Lung microvascular endothelial cell (primary cell): Measurements from ENCODE around the gene BBOF1. TPM values are rescaled to one million over a fixed set of nuclear protein-coding genes. Genes with fewer than 3 reads are reported as not detected.

Source experiments
- DNase-seq, 2 donors: peaks; one replicate each; pipeline versions ENCODE4 v3.0.0 to v3.0.0-alpha.2; 2010; ENCODE audit warnings: low read depth in 2 of 2
- total RNA-seq: library from RNA; depleted of rRNA; stranded (reverse); fragments of >200 nt; gene quantifications from 2 replicates; pipeline ENCODE4 v1.2.1, GENCODE V29; 2014

Gene BBOF1
- total RNA-seq, 1 donor from 2014 or later: 0.40 TPM

- DNase-seq: no peak
Measured at GRCh38 chr14:74029136-74029535, 10.0 kb downstream of the BBOF1 start.

GRCh38 chr14:74034572-74034971 is 15.4 kb downstream of the BBOF1 start:
- DNase-seq: no peak

DNA sequence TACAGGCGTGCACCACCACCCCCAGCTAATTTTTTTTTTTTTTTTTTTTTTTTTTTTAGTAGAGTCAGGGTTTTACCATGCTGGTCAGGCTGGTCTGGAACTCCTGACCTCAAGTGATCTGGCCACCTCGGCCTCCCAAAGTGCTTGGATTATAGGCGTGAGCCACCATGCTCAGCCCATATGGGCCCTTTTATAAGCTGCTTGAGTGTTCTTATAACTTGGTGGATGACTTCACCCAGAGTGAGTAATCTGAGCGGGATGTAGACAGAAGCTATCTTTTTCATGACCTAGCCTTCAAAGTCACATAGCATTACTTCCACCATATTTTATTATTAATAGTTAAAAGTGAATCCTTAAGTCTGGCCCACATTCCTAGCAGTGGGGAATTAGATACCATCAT is 16.4 kb downstream of the BBOF1 start:
- DNase-seq: peak in 1 of 2 donors; percentile 23

- DNase-seq: peak; percentile 66 to 68
Measured at GRCh38 chr14:74038020-74038859, 19.1 kb downstream of the BBOF1 start.

DNA sequence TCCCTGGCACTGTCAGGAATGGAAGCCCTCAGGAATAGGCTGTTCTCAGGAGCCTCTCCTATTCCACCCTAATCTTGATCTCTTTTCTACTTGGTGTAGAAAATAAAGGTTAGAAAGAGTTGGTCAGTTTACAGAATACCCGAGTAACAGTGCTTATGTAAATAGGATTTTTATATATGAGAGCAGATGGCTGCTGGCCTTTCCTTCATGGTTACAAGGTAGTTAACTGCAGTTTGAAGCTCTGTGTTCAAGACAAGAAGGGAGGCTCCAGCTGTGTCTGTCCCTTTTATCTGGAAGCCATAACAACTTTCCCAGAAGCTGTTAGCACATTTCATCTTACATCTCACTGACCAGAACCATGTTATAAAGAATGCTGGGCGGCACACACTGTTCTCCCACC is 23.1 kb downstream of the BBOF1 start:
- no peak for DNase-seq

DNA sequence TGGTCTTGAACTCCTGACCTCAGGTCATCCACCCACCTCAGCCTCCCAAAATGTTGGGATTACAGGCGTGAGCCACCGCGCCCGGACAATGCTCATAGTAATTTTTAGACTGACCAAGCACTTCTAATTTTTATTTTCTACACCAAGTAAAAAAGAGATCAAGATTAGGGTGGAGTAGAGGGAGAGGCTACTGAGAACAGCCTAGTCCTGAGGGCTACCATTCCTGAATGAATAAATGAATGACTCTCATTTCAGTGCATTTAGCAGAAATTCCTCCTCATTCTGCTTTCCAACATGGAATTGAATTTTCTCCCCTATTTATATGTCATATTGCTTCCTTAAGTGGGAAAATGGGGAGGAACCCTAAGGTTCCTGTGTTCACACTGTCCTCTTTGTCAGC is 26.4 kb downstream of the BBOF1 start:
- no peak for DNase-seq

GRCh38 chr14:74048281-74048680 is 29.1 kb downstream of the BBOF1 start:
- DNase-seq: no peak

GRCh38 chr14:74049876-74050495 is 30.8 kb downstream of the BBOF1 start:
- no peak for DNase-seq

DNA sequence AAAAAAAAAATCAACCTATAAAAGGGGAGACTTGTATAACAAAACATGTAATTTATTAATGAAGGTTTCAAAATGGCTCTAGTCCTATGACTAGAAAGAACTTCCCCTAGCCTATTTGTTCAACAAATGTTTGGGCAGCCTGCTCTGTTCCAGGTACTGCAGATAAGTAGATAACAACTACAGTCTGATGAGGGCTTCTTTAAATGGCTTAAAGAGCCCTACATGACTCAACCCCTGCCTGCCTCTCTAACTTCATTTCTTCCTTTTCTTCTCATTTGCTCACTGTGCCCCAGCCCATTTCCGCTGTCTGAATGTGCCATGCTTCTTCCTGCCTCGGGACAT is 43.6 kb downstream of the BBOF1 start:
- no peak for DNase-seq

- peak in 1 of 2 donors; percentile 29 for DNase-seq
Measured at GRCh38 chr14:74064426-74064825, 45.3 kb downstream of the BBOF1 start.

GRCh38 chr14:74064883-74065282 is 45.7 kb downstream of the BBOF1 start:
- peak in 1 of 2 donors; percentile 44 for DNase-seq

GRCh38 chr14:74065746-74066575 is 46.8 kb downstream of the BBOF1 start:
- DNase-seq: peak in 1 of 2 donors; percentile 63

- no peak for DNase-seq
Measured at GRCh38 chr14:74077401-74077800, 58.3 kb downstream of the BBOF1 start.

- peak; percentile 22 to 46 for DNase-seq
Measured at GRCh38 chr14:74080820-74081460, 61.8 kb downstream of the BBOF1 start.

GRCh38 chr14:74081491-74081890 is 62.3 kb downstream of the BBOF1 start:
- DNase-seq: peak in 1 of 2 donors; percentile 2

DNA sequence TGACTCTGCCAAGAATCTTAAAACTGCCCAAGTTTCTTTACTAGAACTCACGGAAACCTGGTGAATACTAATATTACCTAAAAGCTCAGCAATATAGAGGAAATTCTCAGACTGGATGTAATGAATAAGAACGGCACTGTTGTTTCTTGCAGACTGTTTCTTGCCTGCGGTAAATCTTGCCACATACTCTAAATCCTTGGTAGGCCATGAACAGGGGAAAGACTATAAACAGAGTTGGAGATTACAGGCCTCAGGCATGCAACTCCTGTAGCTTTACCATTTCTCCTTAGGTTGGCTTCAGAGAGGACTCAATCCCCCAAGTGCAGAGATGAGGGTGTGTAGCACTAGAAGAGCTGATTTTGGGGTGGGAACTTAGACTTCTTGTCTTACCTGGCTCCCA is 64.0 kb downstream of the BBOF1 start:
- DNase-seq: no peak

- DNase-seq: no peak
Measured at GRCh38 chr14:74083784-74084276, 64.7 kb downstream of the BBOF1 start.

GRCh38 chr14:74084277-74085046 is 65.3 kb downstream of the BBOF1 start, which contains the start of the genes ALDH6A1 and LIN52:
Gene ALDH6A1, minus strand, starts transcription at chr14:74084453. Its CDS starts 59 bp downstream, at chr14:74084394.
Gene LIN52, plus strand, starts transcription at chr14:74084956. Its CDS starts 19 bp downstream, at chr14:74084975.
- peak; percentile 100 for DNase-seq

GRCh38 chr14:74085047-74085637 is 66.0 kb downstream of the BBOF1 start:
- DNase-seq: peak in 1 of 2 donors; percentile 32

- DNase-seq: no peak
Measured at GRCh38 chr14:74085828-74086227, 66.7 kb downstream of the BBOF1 start.
